ENCODE measurements around the gene ERBB4. TPM values are rescaled to one million over a fixed set of nuclear protein-coding genes. Genes with fewer than 3 reads are reported as not detected.

The ERBB4 gene
- total and polyA plus RNA-seq, 2 of the 8 experiments (the other 6 are each of a cell fraction or from before 2014, with no cell fraction given), result 0.34 to 1.3 TPM

DNA sequence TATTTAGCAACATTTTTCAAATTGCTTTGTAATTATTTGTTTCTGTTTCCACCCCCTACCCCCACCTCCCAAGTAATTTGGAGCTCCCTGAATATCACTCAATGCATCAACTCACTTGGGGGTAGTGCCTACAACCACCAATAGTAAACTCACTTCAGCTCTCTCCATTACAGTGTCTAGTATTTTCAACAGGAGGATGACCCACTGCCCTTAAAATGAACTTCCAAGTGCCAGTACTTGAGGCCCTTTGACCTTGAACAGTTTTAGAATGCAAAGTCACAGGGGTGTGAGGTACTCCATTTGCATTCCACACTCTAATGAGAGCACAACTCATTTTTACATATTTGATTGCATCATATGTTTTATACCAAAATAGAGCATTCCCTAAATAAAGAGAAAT is 523.0 kb downstream of the ERBB4 start:
- no peaks in the 10 kb centered on the region for H3K79me2 ChIP-seq (ENCODE audit: control insufficient read depth in 1 of 2, insufficient read depth in 2 of 2, low read length in 2 of 2)
- H3K4me3 ChIP-seq (ENCODE audit: extremely low read depth in 1 of 4, insufficient read depth in 2 of 4, low read depth in 3 of 4, low read length in 4 of 4), result no peak overlapping the region
- H3K18ac ChIP-seq (ENCODE audit: extremely low read depth, low read length), result no peak overlapping the region
- no peak overlapping the region for H3K23ac ChIP-seq (ENCODE audit: insufficient read length)
- no peak overlapping the region for H4K8ac ChIP-seq (ENCODE audit: extremely low read depth, insufficient read depth, low read length)
- H2BK120ac ChIP-seq (replicated peaks; ENCODE audit: low read depth, low read length), result no peak overlapping the region
- H3K23me2 ChIP-seq (ENCODE audit: low read depth, low read length), result no peaks in the 10 kb centered on the region
- DNase-seq (ENCODE audit: low read depth in 1 of 2, low spot score in 2 of 2) (no peak), FAIRE-seq (no peak)
- TF ChIP-seq, protein P1, sequence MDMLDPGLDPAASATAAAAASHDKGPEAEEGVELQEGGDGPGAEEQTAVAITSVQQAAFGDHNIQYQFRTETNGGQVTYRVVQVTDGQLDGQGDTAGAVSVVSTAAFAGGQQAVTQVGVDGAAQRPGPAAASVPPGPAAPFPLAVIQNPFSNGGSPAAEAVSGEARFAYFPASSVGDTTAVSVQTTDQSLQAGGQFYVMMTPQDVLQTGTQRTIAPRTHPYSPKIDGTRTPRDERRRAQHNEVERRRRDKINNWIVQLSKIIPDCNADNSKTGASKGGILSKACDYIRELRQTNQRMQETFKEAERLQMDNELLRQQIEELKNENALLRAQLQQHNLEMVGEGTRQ (IDR thresholded peaks at IDR 0.05; ENCODE audit: low read length), result no peak
- no peak for TF ChIP-seq RBBP5 (IDR thresholded peaks at IDR 0.05; ENCODE audit: borderline replicate concordance, low read depth, low read length)
- TF ChIP-seq MAFK (IDR thresholded peaks at IDR 0.05; ENCODE audit: low read depth, low read length), result no peak
- no peak for TF ChIP-seq HDAC2 (IDR thresholded peaks at IDR 0.05; ENCODE audit: borderline replicate concordance in 1 of 2, low read depth in 2 of 2, low read length in 2 of 2)
- no peak for TF ChIP-seq SIN3A (conservative IDR thresholded peaks at IDR 0.05 in 1 of 2, IDR thresholded peaks at IDR 0.05 in 1 of 2; ENCODE audit: low read depth in 1 of 2, low read length in 2 of 2)
- TF ChIP-seq, protein P2, sequence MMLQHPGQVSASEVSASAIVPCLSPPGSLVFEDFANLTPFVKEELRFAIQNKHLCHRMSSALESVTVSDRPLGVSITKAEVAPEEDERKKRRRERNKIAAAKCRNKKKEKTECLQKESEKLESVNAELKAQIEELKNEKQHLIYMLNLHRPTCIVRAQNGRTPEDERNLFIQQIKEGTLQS (IDR thresholded peaks at IDR 0.05; ENCODE audit: insufficient read depth, low read depth, low read length), result no peak
- TF ChIP-seq CTBP2 (IDR thresholded peaks at IDR 0.05; ENCODE audit: borderline replicate concordance, insufficient read depth, insufficient read length, low read length), result no peak
- no peak for TF ChIP-seq CBX8 (IDR thresholded peaks at IDR 0.05; ENCODE audit: borderline replicate concordance, low read depth, low read length)
- peak overlapping the region; percentile 24 for H4K5ac ChIP-seq (ENCODE audit: insufficient read length, low read depth, low read length)
- H2BK20ac ChIP-seq (ENCODE audit: low read length), result no peak overlapping the region
- no peaks in the 10 kb centered on the region for H4K20me1 ChIP-seq (replicated peaks in 1 of 2; ENCODE audit: control insufficient read depth in 1 of 2, insufficient read depth in 2 of 2, low read length in 2 of 2)
- H3K27ac ChIP-seq (ENCODE audit: low read depth, low read length), result no peak overlapping the region
- no peak overlapping the region for H3K56ac ChIP-seq (replicated peaks; ENCODE audit: insufficient read length, low read depth, low read length)
- H3K14ac ChIP-seq (ENCODE audit: insufficient read length), result no peak overlapping the region
- H3K4ac ChIP-seq (replicated peaks; ENCODE audit: insufficient read length, low read depth, low read length), result no peak overlapping the region
- H3K9me3 ChIP-seq (ENCODE audit: insufficient read depth in 2 of 2, low read depth in 1 of 2, low read length in 1 of 2), result no peaks in the 10 kb centered on the region
- no peak overlapping the region for H4K91ac ChIP-seq (replicated peaks; ENCODE audit: insufficient read length, low read length)
- H2BK5ac ChIP-seq (ENCODE audit: low read depth, low read length), result no peak overlapping the region
- no peak overlapping the region for H2AFZ ChIP-seq (ENCODE audit: low read length)
- H3K9ac ChIP-seq (replicated peaks in 1 of 4; ENCODE audit: extremely low read depth in 1 of 4, low read depth in 3 of 4, low read length in 3 of 4), result no peak overlapping the region
- ChIA-PET POLR2A (ENCODE audit: partially characterized antibody) (no interaction called here), CTCF (ENCODE audit: partially characterized antibody) (interaction anchor here (1.3 to 2.5 kb wide), 3 partner anchors 10 to 162 kb away, joined by 3 to 21 read pairs (median 5); no protein-coding TSS in a partner anchor)
- H3K4me2 ChIP-seq (ENCODE audit: insufficient read depth in 1 of 2, low read depth in 2 of 2, low read length in 2 of 2), result no peak overlapping the region
- H3K79me1 ChIP-seq (ENCODE audit: low read depth, low read length), result no peaks in the 10 kb centered on the region
- no peaks in the 10 kb centered on the region for H3K27me3 ChIP-seq (replicated peaks in 1 of 4; ENCODE audit: control insufficient read depth in 3 of 4, extremely low read depth in 1 of 4, insufficient read depth in 3 of 4, low read length in 3 of 4)
- no peak overlapping the region for H2BK12ac ChIP-seq (ENCODE audit: low read depth, low read length)
- H2AK5ac ChIP-seq (ENCODE audit: low read depth, low read length), result no peak overlapping the region
- H3K36me3 ChIP-seq (ENCODE audit: control insufficient read depth in 2 of 4, insufficient read depth in 4 of 4, low read length in 3 of 4), result no peaks in the 10 kb centered on the region
- no peak overlapping the region for H2BK15ac ChIP-seq (ENCODE audit: low read length)
- no peaks in the 10 kb centered on the region for H3K4me1 ChIP-seq (replicated peaks in 1 of 4; ENCODE audit: control insufficient read depth in 3 of 4, insufficient read depth in 4 of 4, low read length in 3 of 4)
